Prostate gland (tissue), 2 donors: ENCODE data around the gene TP63. TPM values are rescaled to one million over a fixed set of nuclear protein-coding genes. Genes with fewer than 3 reads are reported as not detected.

ENCODE experiments used
- DNase-seq: peaks from one replicate; pipeline ENCODE4 v3.0.0-alpha.2; 2019; ENCODE audit warnings: low spot score
- H3K27ac ChIP-seq, 2 donors: fragments of 200-600 bp; sonication (generic); 2 replicates each; pipeline ENCODE4 v1.5.1; 2017 to 2019
- H3K27me3 ChIP-seq: fragments of 200-600 bp; sonication (generic); replicated peaks from 2 replicates; pipeline ENCODE4 v1.5.1; 2019; ENCODE audit not compliant: insufficient read depth
- H3K36me3 ChIP-seq, 2 donors: fragments of 200-600 bp; sonication (generic); 1 replicate in 1 of 2; 2 replicates in 1 of 2; pipeline versions ENCODE4 v1.5.1 to v1.8.1; 2017 to 2019
- H3K4me1 ChIP-seq: fragments of 200-600 bp; sonication (generic); replicated peaks from 2 replicates; pipeline ENCODE4 v1.5.1; 2019
- H3K4me3 ChIP-seq, 2 donors: fragments of 200-600 bp; sonication (generic); 2 replicates each; pipeline ENCODE4 v1.5.1; 2017 to 2019
- H3K9me3 ChIP-seq: fragments of 200-600 bp; sonication (generic); 2 replicates; pipeline ENCODE4 v1.5.1; 2017
- CTCF ChIP-seq, 4 experiments: fragments of 200-600 bp in 2 of 4; fragments of 450-650 bp in 2 of 4; sonication (generic) in 2 of 4; IDR thresholded peaks; 1 replicate in 3 of 4; 2 replicates in 1 of 4; pipeline ENCODE4 v1.5.1; 2016 to 2019; ENCODE audit warnings: antibody characterized with exemption in 4 of 4, mild to moderate bottlenecking in 2 of 4, moderate library complexity in 2 of 4
- POLR2A ChIP-seq: fragments of 450-650 bp; IDR thresholded peaks from one replicate; pipeline ENCODE4 v1.6.1; 2016; ENCODE audit warnings: antibody characterized with exemption, mild to moderate bottlenecking
- POLR2AphosphoS5 ChIP-seq: sonication (generic); formaldehyde crosslinking; IDR thresholded peaks from one replicate; pipeline ENCODE4 v1.6.1; 2017; ENCODE audit warnings: antibody characterized with exemption
- WGBS: methylation state at CpG from one replicate; pipeline ENCODE4 v1.1.5; 2018; 5-methylcytosine and 5-hydroxymethylcytosine counted together
- intact Hi-C: fragments of 100-400 bp; cut with DNase I; formaldehyde crosslinking; loops from one replicate; pipeline ENCODE4 v1.14.2; 2022
- total RNA-seq, 2 donors: library from RNA; depleted of rRNA; stranded (reverse); fragments of >200 nt; gene quantifications; one replicate each; pipeline ENCODE4 v1.1.0, GENCODE V29; 2016

The TP63 gene
- total RNA-seq, 2 donors from 2014 or later, result 39.9 to 67.5 TPM

GRCh38 chr3:189927975-189928895 lies 297.0 kb downstream of the TP63 start:
- intact Hi-C loops, result no loop called here
- WGBS, result 77% methylated on average over 6 of the region's 6 CpGs
- TF ChIP-seq POLR2AphosphoS5 (no peak), POLR2A (no peak), CTCF (IDR thresholded peaks at IDR 0.05) (no peak)
- Histone ChIP-seq H3K9me3 (no peaks in the 10 kb centered on the region), H3K4me3 (no peak overlapping the region), H3K27me3 (no peaks in the 10 kb centered on the region), H3K4me1 (no peaks in the 10 kb centered on the region), H3K36me3 (no peaks in the 10 kb centered on the region), H3K27ac (no peak overlapping the region)
- no peak for DNase-seq

- intact Hi-C loops, result no loop called here
- H3K27ac ChIP-seq, result no peak overlapping the region
- 73% methylated on average over 6 of the region's 6 CpGs for WGBS
These were observed 305.2 kb downstream of the TP63 start for GRCh38 chr3:189936201-189936945.

GRCh38 chr3:189937302-189938127 lies 306.3 kb downstream of the TP63 start:
- Histone ChIP-seq H3K4me1 (no peaks in the 10 kb centered on the region), H3K9me3 (no peaks in the 10 kb centered on the region), H3K4me3 (no peak overlapping the region), H3K27me3 (no peaks in the 10 kb centered on the region), H3K36me3 (no peaks in the 10 kb centered on the region), H3K27ac (no peak overlapping the region)
- DNase-seq, result no peak
- no peak for TF ChIP-seq POLR2A
- TF ChIP-seq CTCF (IDR thresholded peaks at IDR 0.05), result no peak
- no peak for TF ChIP-seq POLR2AphosphoS5
- intact Hi-C loops, result no loop called here
- 86% methylated on average over 7 of the region's 7 CpGs for WGBS

More at GRCh38 chr3:189936201-189936945, 305.2 kb downstream of the TP63 start:
- no peaks in the 10 kb centered on the region for H3K36me3 ChIP-seq
- no peaks in the 10 kb centered on the region for H3K4me1 ChIP-seq
- no peak for DNase-seq
- H3K4me3 ChIP-seq, result no peak overlapping the region
- H3K9me3 ChIP-seq, result no peaks in the 10 kb centered on the region
- no peak for TF ChIP-seq POLR2AphosphoS5
- TF ChIP-seq CTCF (IDR thresholded peaks at IDR 0.05), result no peak
- no peak for TF ChIP-seq POLR2A
- H3K27me3 ChIP-seq, result no peaks in the 10 kb centered on the region

GRCh38 chr3:189941125-189941524 lies 309.9 kb downstream of the TP63 start:
- DNase-seq, result no peak

More at GRCh38 chr3:189941125-189941524, 309.9 kb downstream of the TP63 start:
- Histone ChIP-seq H3K27ac (no peak overlapping the region), H3K27me3 (no peaks in the 10 kb centered on the region), H3K9me3 (no peaks in the 10 kb centered on the region), H3K36me3 (no peaks in the 10 kb centered on the region), H3K4me3 (no peak overlapping the region), H3K4me1 (no peaks in the 10 kb centered on the region)
- intact Hi-C loops, result no loop called here
- 56% methylated on average over 5 of the region's 5 CpGs for whole genome bisulfite sequencing
- TF ChIP-seq CTCF (IDR thresholded peaks at IDR 0.05) (no peak), POLR2A (no peak), POLR2AphosphoS5 (no peak)
